HepG2 (cell line): ENCODE results near the gene KCTD15. TPM values are rescaled to one million over a fixed set of nuclear protein-coding genes. Genes with fewer than 3 reads are reported as not detected.

Experiments
- AGO1 ChIP-seq: fragments of 200-400 bp; formaldehyde crosslinking; IDR thresholded peaks from 2 replicates; pipeline ENCODE4 v1.6.1; 2017; ENCODE audit warnings: mild to moderate bottlenecking, low read depth, low read length, moderate library complexity; ENCODE audit not compliant: poor library complexity, severe bottlenecking
- ARNT ChIP-seq: fragments of 450-650 bp; IDR thresholded peaks from 2 replicates; pipeline ENCODE4 v1.6.1; 2017
- EP300 ChIP-seq, 3 experiments: sonication (generic) in 1 of 3; formaldehyde crosslinking in 1 of 3; IDR thresholded peaks; 2 replicates each; pipeline versions ENCODE4 v1.5.1 to v1.6.1; 2011 to 2020; ENCODE audit warnings: low read depth in 2 of 3, low read length in 2 of 3, borderline replicate concordance in 1 of 3, improper control_type of control experiment in 1 of 3, mild to moderate bottlenecking in 1 of 3, missing genetic modification reagents in 1 of 3, moderate library complexity in 1 of 3
- ERF ChIP-seq: IDR thresholded peaks from 2 replicates; pipeline ENCODE4 v1.6.1; 2018; ENCODE audit warnings: missing biosample characterization, missing genetic modification reagents
- GABPA ChIP-seq, 2 experiments: IDR thresholded peaks; 2 replicates each; pipeline ENCODE4 v1.6.1; 2011 to 2016; ENCODE audit warnings: low read depth in 2 of 2, low read length in 1 of 2, missing biosample characterization in 1 of 2, missing genetic modification characterization in 1 of 2
- NPAS2 ChIP-seq: sonication (generic); formaldehyde crosslinking; IDR thresholded peaks from 2 replicates; pipeline ENCODE4 v1.8.0; 2022; ENCODE audit warnings: mild to moderate bottlenecking, missing genetic modification reagents, borderline replicate concordance
- TEAD2 ChIP-seq: sonication (generic); formaldehyde crosslinking; IDR thresholded peaks from 2 replicates; pipeline ENCODE4 v1.9.0; 2021; ENCODE audit warnings: missing genetic modification reagents
- ZNF451 ChIP-seq: sonication (generic); formaldehyde crosslinking; IDR thresholded peaks from 2 replicates; pipeline ENCODE4 v1.5.0; 2020; ENCODE audit warnings: mild to moderate bottlenecking, missing genetic modification reagents
- ZNF784 ChIP-seq: sonication (generic); formaldehyde crosslinking; IDR thresholded peaks from 2 replicates; pipeline ENCODE4 v1.5.1; 2020; ENCODE audit warnings: missing genetic modification reagents, mild to moderate bottlenecking, borderline replicate concordance
- ZNF878 ChIP-seq: sonication (generic); formaldehyde crosslinking; IDR thresholded peaks from 2 replicates; pipeline ENCODE4 v1.8.1; 2023; ENCODE audit warnings: mild to moderate bottlenecking, missing genetic modification reagents, moderate library complexity
- ZSCAN9 ChIP-seq: IDR thresholded peaks from 2 replicates; pipeline ENCODE4 v1.6.1; 2016; ENCODE audit warnings: borderline replicate concordance
- polyA plus RNA-seq, 8 experiments: library from polyadenylated mRNA; depleted of rRNA in 3 of 8; stranded (reverse) in 7 of 8; unstranded in 1 of 8; fragments of >200 nt; fragmentation: Illumina TruSeq in 4 of 8; extraction: Trizol in 4 of 8; gene quantifications; 2 replicates each; pipeline versions ENCODE4 v1.2.1 to v1.2.3, GENCODE V29; 2011 to 2016; ENCODE audit warnings: low read depth in 4 of 8, missing spikeins in 1 of 8, mixed read lengths in 1 of 8; ENCODE audit not compliant: insufficient read depth in 1 of 8
- total RNA-seq, 5 experiments: library from RNA; depleted of rRNA; stranded (reverse); fragments of >200 nt; fragmentation: Illumina TruSeq; extraction: Trizol; gene quantifications; 2 replicates each; pipeline ENCODE4 v1.2.3, GENCODE V29; 2016; ENCODE audit warnings: low read depth in 1 of 5
- TF ChIP-seq, protein P1 (sequence below): fragments of 450-650 bp; IDR thresholded peaks from 2 replicates; pipeline ENCODE4 v1.6.1; 2017
- TF ChIP-seq, protein P2 (sequence below): sonication (generic); formaldehyde crosslinking; IDR thresholded peaks from 2 replicates; pipeline ENCODE4 v1.9.0; 2021; ENCODE audit warnings: mild to moderate bottlenecking, missing genetic modification reagents
- TF ChIP-seq, protein P3 (sequence below): sonication (generic); formaldehyde crosslinking; IDR thresholded peaks from 2 replicates; pipeline ENCODE4 v1.5.0; 2020; ENCODE audit warnings: mild to moderate bottlenecking, missing genetic modification reagents, moderate library complexity
- TF ChIP-seq, protein P4 (sequence below): IDR thresholded peaks from 2 replicates; pipeline ENCODE4 v1.6.1; 2016; ENCODE audit warnings: missing genetic modification reagents, missing compliant biosample characterization
- TF ChIP-seq, protein P5 (sequence below): sonication (generic); formaldehyde crosslinking; IDR thresholded peaks from 2 replicates; pipeline ENCODE4 v1.8.1; 2023; ENCODE audit warnings: mild to moderate bottlenecking, missing genetic modification reagents

The KCTD15 gene
- total and polyA plus RNA-seq, 2 of the 13 experiments (the other 11 are each of a cell fraction or from before 2014, with no cell fraction given) = 13.2 to 16.7 TPM

DNA sequence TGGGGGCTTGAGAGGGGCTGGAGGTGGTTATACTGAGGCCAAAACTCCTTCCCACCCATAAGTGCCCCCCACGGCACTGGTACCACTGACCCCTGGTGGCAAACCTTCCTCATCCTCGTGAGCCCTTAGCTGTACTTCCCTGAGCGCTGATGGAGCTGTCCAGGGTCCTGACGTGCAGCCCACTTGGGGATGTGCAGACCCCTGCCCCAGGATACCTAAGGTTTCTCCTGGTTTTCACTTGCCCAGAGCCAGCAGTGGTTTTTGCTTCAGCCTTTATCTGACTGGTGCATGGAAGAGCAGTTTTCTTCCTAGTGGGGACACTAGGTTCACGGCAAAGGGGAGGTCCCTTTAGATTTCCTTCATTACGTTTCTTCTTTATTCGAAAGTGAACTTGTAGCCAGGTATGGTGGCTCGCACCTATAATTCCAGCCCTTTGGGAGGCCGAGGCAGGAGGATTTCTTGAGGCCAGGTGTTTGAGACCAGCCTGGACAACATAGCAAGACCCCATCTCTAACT is 28.7 kb upstream of the KCTD15 start (continued):
- TF ChIP-seq EP300 (IDR thresholded peaks at IDR 0.05; ENCODE audit: low read depth in 2 of 2, low read length in 2 of 2) (no peak), EP300 (CRISPR knock-in tag; IDR thresholded peaks at IDR 0.05; ENCODE audit: borderline replicate concordance) (no peak), TEAD2 (CRISPR knock-in tag) (0 out of 2 replicates have a peak, but pooled peaks have one; percentile 16), ZNF784 (CRISPR knock-in tag) (no peak), ERF (CRISPR knock-in tag) (peak; percentile 53), ZNF451 (CRISPR knock-in tag) (no peak), NPAS2 (no peak), ZSCAN9 (CRISPR knock-in tag) (peak; percentile 92), ARNT (no peak), ZNF878 (CRISPR knock-in tag) (peak; percentile 50; the same call in 1 of the 2 replicates), GABPA (IDR thresholded peaks at IDR 0.05; ENCODE audit: low read depth, low read length) (no peak), GABPA (CRISPR knock-in tag; IDR thresholded peaks at IDR 0.05; ENCODE audit: low read depth) (no peak; the same call in 1 of the 2 replicates), AGO1 (no peak)
- TF ChIP-seq, protein P1, sequence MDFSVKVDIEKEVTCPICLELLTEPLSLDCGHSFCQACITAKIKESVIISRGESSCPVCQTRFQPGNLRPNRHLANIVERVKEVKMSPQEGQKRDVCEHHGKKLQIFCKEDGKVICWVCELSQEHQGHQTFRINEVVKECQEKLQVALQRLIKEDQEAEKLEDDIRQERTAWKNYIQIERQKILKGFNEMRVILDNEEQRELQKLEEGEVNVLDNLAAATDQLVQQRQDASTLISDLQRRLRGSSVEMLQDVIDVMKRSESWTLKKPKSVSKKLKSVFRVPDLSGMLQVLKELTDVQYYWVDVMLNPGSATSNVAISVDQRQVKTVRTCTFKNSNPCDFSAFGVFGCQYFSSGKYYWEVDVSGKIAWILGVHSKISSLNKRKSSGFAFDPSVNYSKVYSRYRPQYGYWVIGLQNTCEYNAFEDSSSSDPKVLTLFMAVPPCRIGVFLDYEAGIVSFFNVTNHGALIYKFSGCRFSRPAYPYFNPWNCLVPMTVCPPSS = no peak
- TF ChIP-seq, protein P2, sequence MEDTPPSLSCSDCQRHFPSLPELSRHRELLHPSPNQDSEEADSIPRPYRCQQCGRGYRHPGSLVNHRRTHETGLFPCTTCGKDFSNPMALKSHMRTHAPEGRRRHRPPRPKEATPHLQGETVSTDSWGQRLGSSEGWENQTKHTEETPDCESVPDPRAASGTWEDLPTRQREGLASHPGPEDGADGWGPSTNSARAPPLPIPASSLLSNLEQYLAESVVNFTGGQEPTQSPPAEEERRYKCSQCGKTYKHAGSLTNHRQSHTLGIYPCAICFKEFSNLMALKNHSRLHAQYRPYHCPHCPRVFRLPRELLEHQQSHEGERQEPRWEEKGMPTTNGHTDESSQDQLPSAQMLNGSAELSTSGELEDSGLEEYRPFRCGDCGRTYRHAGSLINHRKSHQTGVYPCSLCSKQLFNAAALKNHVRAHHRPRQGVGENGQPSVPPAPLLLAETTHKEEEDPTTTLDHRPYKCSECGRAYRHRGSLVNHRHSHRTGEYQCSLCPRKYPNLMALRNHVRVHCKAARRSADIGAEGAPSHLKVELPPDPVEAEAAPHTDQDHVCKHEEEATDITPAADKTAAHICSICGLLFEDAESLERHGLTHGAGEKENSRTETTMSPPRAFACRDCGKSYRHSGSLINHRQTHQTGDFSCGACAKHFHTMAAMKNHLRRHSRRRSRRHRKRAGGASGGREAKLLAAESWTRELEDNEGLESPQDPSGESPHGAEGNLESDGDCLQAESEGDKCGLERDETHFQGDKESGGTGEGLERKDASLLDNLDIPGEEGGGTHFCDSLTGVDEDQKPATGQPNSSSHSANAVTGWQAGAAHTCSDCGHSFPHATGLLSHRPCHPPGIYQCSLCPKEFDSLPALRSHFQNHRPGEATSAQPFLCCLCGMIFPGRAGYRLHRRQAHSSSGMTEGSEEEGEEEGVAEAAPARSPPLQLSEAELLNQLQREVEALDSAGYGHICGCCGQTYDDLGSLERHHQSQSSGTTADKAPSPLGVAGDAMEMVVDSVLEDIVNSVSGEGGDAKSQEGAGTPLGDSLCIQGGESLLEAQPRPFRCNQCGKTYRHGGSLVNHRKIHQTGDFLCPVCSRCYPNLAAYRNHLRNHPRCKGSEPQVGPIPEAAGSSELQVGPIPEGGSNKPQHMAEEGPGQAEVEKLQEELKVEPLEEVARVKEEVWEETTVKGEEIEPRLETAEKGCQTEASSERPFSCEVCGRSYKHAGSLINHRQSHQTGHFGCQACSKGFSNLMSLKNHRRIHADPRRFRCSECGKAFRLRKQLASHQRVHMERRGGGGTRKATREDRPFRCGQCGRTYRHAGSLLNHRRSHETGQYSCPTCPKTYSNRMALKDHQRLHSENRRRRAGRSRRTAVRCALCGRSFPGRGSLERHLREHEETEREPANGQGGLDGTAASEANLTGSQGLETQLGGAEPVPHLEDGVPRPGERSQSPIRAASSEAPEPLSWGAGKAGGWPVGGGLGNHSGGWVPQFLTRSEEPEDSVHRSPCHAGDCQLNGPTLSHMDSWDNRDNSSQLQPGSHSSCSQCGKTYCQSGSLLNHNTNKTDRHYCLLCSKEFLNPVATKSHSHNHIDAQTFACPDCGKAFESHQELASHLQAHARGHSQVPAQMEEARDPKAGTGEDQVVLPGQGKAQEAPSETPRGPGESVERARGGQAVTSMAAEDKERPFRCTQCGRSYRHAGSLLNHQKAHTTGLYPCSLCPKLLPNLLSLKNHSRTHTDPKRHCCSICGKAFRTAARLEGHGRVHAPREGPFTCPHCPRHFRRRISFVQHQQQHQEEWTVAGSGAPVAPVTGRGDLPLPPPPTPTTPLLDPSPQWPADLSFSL (CRISPR knock-in tag) = no peak
- TF ChIP-seq, protein P3, sequence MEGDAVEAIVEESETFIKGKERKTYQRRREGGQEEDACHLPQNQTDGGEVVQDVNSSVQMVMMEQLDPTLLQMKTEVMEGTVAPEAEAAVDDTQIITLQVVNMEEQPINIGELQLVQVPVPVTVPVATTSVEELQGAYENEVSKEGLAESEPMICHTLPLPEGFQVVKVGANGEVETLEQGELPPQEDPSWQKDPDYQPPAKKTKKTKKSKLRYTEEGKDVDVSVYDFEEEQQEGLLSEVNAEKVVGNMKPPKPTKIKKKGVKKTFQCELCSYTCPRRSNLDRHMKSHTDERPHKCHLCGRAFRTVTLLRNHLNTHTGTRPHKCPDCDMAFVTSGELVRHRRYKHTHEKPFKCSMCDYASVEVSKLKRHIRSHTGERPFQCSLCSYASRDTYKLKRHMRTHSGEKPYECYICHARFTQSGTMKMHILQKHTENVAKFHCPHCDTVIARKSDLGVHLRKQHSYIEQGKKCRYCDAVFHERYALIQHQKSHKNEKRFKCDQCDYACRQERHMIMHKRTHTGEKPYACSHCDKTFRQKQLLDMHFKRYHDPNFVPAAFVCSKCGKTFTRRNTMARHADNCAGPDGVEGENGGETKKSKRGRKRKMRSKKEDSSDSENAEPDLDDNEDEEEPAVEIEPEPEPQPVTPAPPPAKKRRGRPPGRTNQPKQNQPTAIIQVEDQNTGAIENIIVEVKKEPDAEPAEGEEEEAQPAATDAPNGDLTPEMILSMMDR (CRISPR knock-in tag) = peak; percentile 64
- TF ChIP-seq, protein P4, sequence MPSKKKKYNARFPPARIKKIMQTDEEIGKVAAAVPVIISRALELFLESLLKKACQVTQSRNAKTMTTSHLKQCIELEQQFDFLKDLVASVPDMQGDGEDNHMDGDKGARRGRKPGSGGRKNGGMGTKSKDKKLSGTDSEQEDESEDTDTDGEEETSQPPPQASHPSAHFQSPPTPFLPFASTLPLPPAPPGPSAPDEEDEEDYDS (CRISPR knock-in tag) = no peak
- TF ChIP-seq, protein P5, sequence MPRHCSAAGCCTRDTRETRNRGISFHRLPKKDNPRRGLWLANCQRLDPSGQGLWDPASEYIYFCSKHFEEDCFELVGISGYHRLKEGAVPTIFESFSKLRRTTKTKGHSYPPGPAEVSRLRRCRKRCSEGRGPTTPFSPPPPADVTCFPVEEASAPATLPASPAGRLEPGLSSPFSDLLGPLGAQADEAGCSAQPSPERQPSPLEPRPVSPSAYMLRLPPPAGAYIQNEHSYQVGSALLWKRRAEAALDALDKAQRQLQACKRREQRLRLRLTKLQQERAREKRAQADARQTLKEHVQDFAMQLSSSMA (CRISPR knock-in tag) = no peak
